HG02885 (cell line): ENCODE results near the gene SLC25A41.
"Not testable (repeated sequence)": the region's sequence is repeated elsewhere in the genome, so short reads cannot be mapped to it uniquely, and the experiment has no call there.

Source experiments
- ATAC-seq: cut with Tn5 transposase; IDR thresholded peaks from one replicate; pipeline ENCODE4 v1.9.1; 2021; ENCODE audit warnings: mild to moderate bottlenecking; ENCODE audit not compliant: unreplicated experiment, poor library complexity

SLC25A41 gene

GRCh38 chr19:6413291-6413690, 20.3 kb downstream of the SLC25A41 start:
- no peak for ATAC-seq

GRCh38 chr19:6412447-6413091, 21.0 kb downstream of the SLC25A41 start:
- no peak for ATAC-seq

GRCh38 chr19:6412061-6412446, 21.5 kb downstream of the SLC25A41 start:
- no peak for ATAC-seq

GRCh38 chr19:6409346-6409745, 24.2 kb downstream of the SLC25A41 start:
- no peak for ATAC-seq

- ATAC-seq = no peak
These were observed 27.2 kb downstream of the SLC25A41 start for GRCh38 chr19:6406401-6406800.

- ATAC-seq = no peak
These were observed 30.5 kb downstream of the SLC25A41 start for GRCh38 chr19:6402837-6403608.

GRCh38 chr19:6402058-6402457, 31.5 kb downstream of the SLC25A41 start:
- ATAC-seq = no peak

- ATAC-seq = not testable (repeated sequence)
These were observed 33.3 kb downstream of the SLC25A41 start for GRCh38 chr19:6400062-6400944.

- ATAC-seq = no peak
These were observed 37.3 kb downstream of the SLC25A41 start for GRCh38 chr19:6396305-6396704.

- no peak for ATAC-seq
These were observed 38.7 kb downstream of the SLC25A41 start for GRCh38 chr19:6394831-6395230.

- ATAC-seq = no peak
These were observed 39.6 kb downstream of the SLC25A41 start for GRCh38 chr19:6393983-6394412.

- ATAC-seq = peak; percentile 88
These were observed 40.2 kb downstream of the SLC25A41 start, which contains the start of gene GTF2F1 for GRCh38 chr19:6393074-6393982. Gene GTF2F1, minus strand, starts transcription at chr19:6393164. Its CDS starts 169 bp downstream, at chr19:6392995.

- no peak for ATAC-seq
These were observed 41.1 kb downstream of the SLC25A41 start for GRCh38 chr19:6392221-6393073.

GRCh38 chr19:6387372-6387771, 46.2 kb downstream of the SLC25A41 start:
- no peak for ATAC-seq

GRCh38 chr19:6384381-6384780, 49.2 kb downstream of the SLC25A41 start:
- no peak for ATAC-seq

GRCh38 chr19:6383188-6383587, 50.4 kb downstream of the SLC25A41 start:
- no peak for ATAC-seq

- no peak for ATAC-seq
These were observed 52.4 kb downstream of the SLC25A41 start for GRCh38 chr19:6381030-6381750.

GRCh38 chr19:6379744-6380143, 53.8 kb downstream of the SLC25A41 start:
- no peak for ATAC-seq
